Heart right ventricle (tissue), 16 donors: ENCODE measurements around the gene KIAA0513. TPM values are rescaled to one million over a fixed set of nuclear protein-coding genes. Genes with fewer than 3 reads are reported as not detected.

Experiments
- ATAC-seq, 8 donors: fragments of 200-7000 bp; cut with Tn5 transposase; one replicate each; pipeline ENCODE4 v1.9.1; 2020; ENCODE audit warnings: mild to moderate bottlenecking in 8 of 8, moderate library complexity in 8 of 8, moderate number of reproducible peaks in 1 of 8
- DNase-seq, 2 donors: peaks; one replicate each; pipeline ENCODE4 v3.0.0-alpha.2; 2020
- H3K27ac ChIP-seq, 10 donors: fragments of 200-600 bp; sonication (generic) in 2 of 10; one replicate each; pipeline versions ENCODE4 v1.5.0 to v1.8.0; 2020 to 2022; ENCODE audit warnings: mild to moderate bottlenecking in 3 of 10
- H3K27me3 ChIP-seq, 7 donors: fragments of 200-600 bp; one replicate each; pipeline ENCODE4 v1.8.0; 2021 to 2022; ENCODE audit warnings: mild to moderate bottlenecking in 2 of 7
- H3K36me3 ChIP-seq, 9 donors: fragments of 200-600 bp; sonication (generic) in 1 of 9; one replicate each; pipeline versions ENCODE4 v1.5.0 to v1.8.0; 2020 to 2022; ENCODE audit warnings: mild to moderate bottlenecking in 2 of 9
- H3K4me1 ChIP-seq, 9 donors: fragments of 200-600 bp; sonication (generic) in 1 of 9; one replicate each; pipeline versions ENCODE4 v1.5.0 to v1.8.0; 2020 to 2022; ENCODE audit warnings: mild to moderate bottlenecking in 4 of 9
- H3K4me3 ChIP-seq, 10 donors: fragments of 200-600 bp; sonication (generic) in 2 of 10; one replicate each; pipeline versions ENCODE4 v1.5.0 to v1.8.0; 2020 to 2022; ENCODE audit warnings: mild to moderate bottlenecking in 7 of 10, moderate library complexity in 2 of 10
- H3K9me3 ChIP-seq, 11 donors: fragments of 200-600 bp in 10 of 11; sonication (generic) in 2 of 11; one replicate each; pipeline versions ENCODE4 v1.5.0 to v1.8.0; 2013 to 2022; ENCODE audit warnings: mild to moderate bottlenecking in 2 of 11, control low read depth in 1 of 11, moderate library complexity in 1 of 11
- WGBS, 2 donors: extraction: QIAGEN DNeasy Blood & Tissue Kit; methylation state at CpG; one replicate each; pipeline ENCODE4 v1.1.7; 2013; ENCODE audit warnings: inconsistent platforms in 1 of 2; 5-methylcytosine and 5-hydroxymethylcytosine counted together
- intact Hi-C, 10 donors: fragments of 100-400 bp; cut with DNase I; formaldehyde crosslinking; loops; one replicate each; pipeline versions ENCODE4 v1.11.1 to v1.14.2; 2022
- polyA plus RNA-seq, 2 donors: library from polyadenylated mRNA; stranded (reverse); fragments of 200-250 nt; gene quantifications; one replicate each; pipeline ENCODE4 v1.2.3, GENCODE V29; 2013
- total RNA-seq, 10 donors: library from RNA; stranded (reverse); fragmentation: NEBNext Ultra II Directional in 3 of 10; extraction: Animal tissue kit (Norgen Biotek cat#: 25700) in 3 of 10; gene quantifications; one replicate each; pipeline versions ENCODE4 v1.2.1 to v1.2.4, GENCODE V29; 2021 to 2023
- TF ChIP-seq, protein P1 (sequence below), 9 donors: fragments of 200-600 bp; sonication (generic) in 2 of 9; IDR thresholded peaks; one replicate each; pipeline versions ENCODE4 v1.5.0 to v1.8.0; 2021 to 2022; ENCODE audit warnings: antibody characterized with exemption in 9 of 9, mild to moderate bottlenecking in 5 of 9, moderate library complexity in 1 of 9
- donor health status: Arrhythmogenic right ventricular cardiomyopathy.
- donor health status: ischemic (EF 13 %, LVEDD 7.1; RV severe dilation, severe dysfunction).
- donor health status: healthy with polysubstance abuse.
- donor health status: DM: no; HTN: yes; CAD: no.
- donor health status: DM: no; HTN: no; CAD: no.
- donor health status: ischemic (EF 25% LVEDD 6.9; RV normal size, moderate dysfunction).
- donor health status: ischemic (EF 25% LVEDD 5.7; RV mildly dilated, moderate dysfunction).
- donor health status: healthy.
- donor health status: DM: yes; HTN: yes; CAD: no.
- donor health status: Ischemic cardiomyopathy.
- donor health status: ischemic (EF 35%, LVEDD 5.7; RV mildly dilated, moderate dysfunction).
- donor health status: nonischemic (EF 11% LVEDD 7.7; RV severe dilation, severe dysfunction).
- donor health status: DM: yes; HTN: yes; CAD: no.
- donor health status: PGD.
- donor health status: ischemic (EF 29% LVEDD 5.4; RV normal size, mild dysfunction).
- donor health status: nonischemic (EF 23%, LVEDD 6.1; RV moderate dilation, normal function).

Gene KIAA0513
- total and polyA plus RNA-seq, 12 donors = 2.4 to 10.9 (median 8.3) TPM

DNA sequence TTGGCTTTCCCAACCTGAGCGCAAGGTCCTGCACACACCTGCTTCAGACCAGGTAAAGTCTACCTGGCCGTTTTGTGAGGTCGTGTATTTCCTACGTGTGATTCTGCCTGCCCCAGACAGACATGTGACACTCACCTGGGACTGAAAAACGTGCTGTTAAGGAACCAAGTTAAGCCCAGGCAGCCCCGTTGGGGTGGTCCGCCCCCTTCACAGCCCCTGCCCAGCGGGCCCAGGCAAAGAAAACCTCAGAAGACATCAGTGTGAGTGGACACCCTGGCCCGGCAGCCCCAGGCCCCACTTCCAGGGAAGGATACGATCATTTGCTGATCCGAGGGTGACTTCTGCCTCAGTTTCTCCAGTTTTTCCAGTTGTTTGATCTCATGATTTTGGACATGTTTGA, 79.9 kb downstream of the KIAA0513 start:
- ATAC-seq = no peak
- WGBS, 2 donors = 80 to 85% methylated on average over 11 of the region's 11 CpGs
- intact Hi-C loops = loop anchor here in 1 of 10 donors (10.0 kb wide), 1 partner anchor 287 kb away; no protein-coding TSS in a partner anchor

DNA sequence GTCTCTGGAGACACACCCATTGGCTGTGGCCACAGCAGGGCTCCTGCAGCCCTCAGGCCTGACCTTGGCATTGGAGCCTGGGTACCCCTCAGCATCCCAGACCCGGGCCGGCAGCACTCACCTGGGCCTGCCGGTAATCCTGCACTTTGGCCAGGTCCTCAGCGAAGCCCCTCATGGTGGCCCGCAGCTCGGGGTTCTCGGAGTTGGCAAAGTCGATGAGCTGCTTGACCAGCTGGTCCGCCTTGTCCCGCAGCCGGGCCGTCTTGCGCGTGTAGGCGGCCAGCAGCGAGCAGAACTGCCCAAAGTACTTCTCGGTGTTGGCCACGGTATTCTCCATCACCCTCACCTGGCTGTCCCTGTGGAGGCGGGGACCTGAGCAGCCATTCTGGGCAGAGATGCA, 82.5 kb downstream of the KIAA0513 start:
- no peak overlapping the region for H3K27ac ChIP-seq
- no peak overlapping the region for H3K4me3 ChIP-seq
- H3K4me1 ChIP-seq = peaks cover 0 to 8% (median 3%) of the 10 kb centered on the region in 9 donors
- H3K36me3 ChIP-seq = no peaks in the 10 kb centered on the region
- ATAC-seq (no peak), DNase-seq (no peak)
- H3K9me3 ChIP-seq = no peaks in the 10 kb centered on the region
- 97 to 98% methylated on average over 19 of the region's 19 CpGs for whole genome bisulfite sequencing, 2 donors
- peaks cover 0 to 3% (median 0%) of the 10 kb centered on the region in 7 donors for H3K27me3 ChIP-seq
- intact Hi-C loops = loop anchor here in 6 of 10 donors (10.0 kb wide), 4 partner anchors 115 to 605 kb away; no protein-coding TSS in a partner anchor
- TF ChIP-seq, protein P1, sequence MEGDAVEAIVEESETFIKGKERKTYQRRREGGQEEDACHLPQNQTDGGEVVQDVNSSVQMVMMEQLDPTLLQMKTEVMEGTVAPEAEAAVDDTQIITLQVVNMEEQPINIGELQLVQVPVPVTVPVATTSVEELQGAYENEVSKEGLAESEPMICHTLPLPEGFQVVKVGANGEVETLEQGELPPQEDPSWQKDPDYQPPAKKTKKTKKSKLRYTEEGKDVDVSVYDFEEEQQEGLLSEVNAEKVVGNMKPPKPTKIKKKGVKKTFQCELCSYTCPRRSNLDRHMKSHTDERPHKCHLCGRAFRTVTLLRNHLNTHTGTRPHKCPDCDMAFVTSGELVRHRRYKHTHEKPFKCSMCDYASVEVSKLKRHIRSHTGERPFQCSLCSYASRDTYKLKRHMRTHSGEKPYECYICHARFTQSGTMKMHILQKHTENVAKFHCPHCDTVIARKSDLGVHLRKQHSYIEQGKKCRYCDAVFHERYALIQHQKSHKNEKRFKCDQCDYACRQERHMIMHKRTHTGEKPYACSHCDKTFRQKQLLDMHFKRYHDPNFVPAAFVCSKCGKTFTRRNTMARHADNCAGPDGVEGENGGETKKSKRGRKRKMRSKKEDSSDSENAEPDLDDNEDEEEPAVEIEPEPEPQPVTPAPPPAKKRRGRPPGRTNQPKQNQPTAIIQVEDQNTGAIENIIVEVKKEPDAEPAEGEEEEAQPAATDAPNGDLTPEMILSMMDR (IDR thresholded peaks at IDR 0.05) = no peak

More for the DNA sequence above, 79.9 kb downstream of the KIAA0513 start:
- Histone ChIP-seq H3K36me3 (no peaks in the 10 kb centered on the region), H3K4me1 (peaks cover 0 to 25% (median 0%) of the 10 kb centered on the region in 9 donors), H3K27ac (no peak overlapping the region), H3K27me3 (no peaks in the 10 kb centered on the region), H3K9me3 (no peaks in the 10 kb centered on the region), H3K4me3 (no peak overlapping the region)
- DNase-seq = no peak
- TF ChIP-seq, protein P1 (IDR thresholded peaks at IDR 0.05) = no peak

DNA sequence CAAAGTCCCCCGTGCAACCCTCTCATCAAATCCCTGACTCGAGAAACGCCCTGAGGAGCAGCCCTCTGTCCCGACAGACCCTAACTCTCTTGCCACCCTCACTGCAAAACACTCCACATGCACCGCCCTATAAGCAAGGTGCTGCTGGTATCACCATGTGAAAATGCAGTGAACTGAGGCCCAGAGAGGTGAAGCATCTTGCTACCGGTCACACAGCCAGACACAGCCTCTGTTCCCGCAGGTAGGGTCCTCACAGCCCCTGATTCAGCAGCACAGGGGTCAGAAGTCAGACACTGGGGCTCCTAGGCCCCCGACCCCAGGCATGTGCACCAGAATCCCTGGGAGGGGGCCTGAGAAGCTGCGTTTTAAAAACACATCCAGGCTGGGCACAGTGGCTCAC, 83.6 kb downstream of the KIAA0513 start:
- WGBS, 2 donors = 89 to 92% methylated on average over 9 of the region's 9 CpGs

DNA sequence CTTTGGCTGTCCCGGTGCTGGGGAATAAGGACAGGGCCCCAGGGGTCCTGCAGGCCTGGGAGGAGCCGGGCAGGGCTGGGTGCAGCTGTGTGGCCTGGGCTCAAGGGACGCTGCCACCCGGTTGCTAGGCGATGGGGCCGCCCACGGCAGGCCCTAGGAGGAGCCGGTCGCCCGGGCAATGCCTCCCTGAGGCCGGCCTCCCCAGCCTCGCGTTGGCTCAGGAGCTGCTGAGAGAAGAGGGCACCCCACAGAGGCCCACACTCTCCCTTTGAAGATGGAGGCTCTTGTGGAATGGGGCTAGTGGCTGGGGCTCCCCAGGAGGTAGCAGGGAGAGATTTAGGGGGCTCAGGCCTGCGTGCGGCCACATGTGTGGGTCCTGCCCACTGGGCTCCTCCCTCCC, 84.8 kb downstream of the KIAA0513 start, which contains the start of gene CIBAR2:
Gene CIBAR2 (minus strand): TSS at position 109 of the 400 bp plus-strand sequence. CDS start 120 bp downstream, outside the sequence.
- Histone ChIP-seq H3K27ac (no peak within 1 kb of the TSS), H3K4me1 (peaks cover 0 to 10% (median 5%) of the 10 kb centered on the region in 9 donors), H3K9me3 (no peaks in the 10 kb centered on the region), H3K27me3 (peaks cover 0 to 3% (median 0%) of the 10 kb centered on the region in 7 donors), H3K4me3 (no peak within 1 kb of the TSS), H3K36me3 (no peaks in the 10 kb centered on the region)
- TF ChIP-seq, protein P1 (IDR thresholded peaks at IDR 0.05) = no peak
- WGBS, 2 donors = 80 to 86% methylated on average over 15 of the region's 15 CpGs
- DNase-seq (no peak), ATAC-seq (no peak)
- intact Hi-C loops = loop anchor here in 6 of 10 donors (10.0 kb wide), 4 partner anchors 112 to 602 kb away; no protein-coding TSS in a partner anchor

More for the DNA sequence above, 83.6 kb downstream of the KIAA0513 start:
- no peak for DNase-seq
- no peak for ATAC-seq
- H3K4me1 ChIP-seq = peaks cover 0 to 10% (median 5%) of the 10 kb centered on the region in 9 donors
- H3K36me3 ChIP-seq = no peaks in the 10 kb centered on the region
- intact Hi-C loops = loop anchor here in 6 of 10 donors (10.0 kb wide), 4 partner anchors 114 to 604 kb away; no protein-coding TSS in a partner anchor
- H3K9me3 ChIP-seq = no peaks in the 10 kb centered on the region
- TF ChIP-seq, protein P1 (IDR thresholded peaks at IDR 0.05) = no peak
- H3K27ac ChIP-seq = no peak overlapping the region
- H3K4me3 ChIP-seq = no peak overlapping the region
- H3K27me3 ChIP-seq = peaks cover 0 to 3% (median 0%) of the 10 kb centered on the region in 7 donors
